Astrocyte of the spinal cord (primary cell): ENCODE measurements around the gene CCN2.

Source experiments
- DNase-seq: peaks from one replicate; pipeline ENCODE4 v3.0.0; 2011; ENCODE audit warnings: low read depth, low spot score
- H3K4me3 ChIP-seq: 2 replicates; pipeline ENCODE4 v1.5.1; 2011; ENCODE audit warnings: low read depth, mild to moderate bottlenecking, low read length, moderate library complexity
- in situ Hi-C: cut with HindIII; loops from 2 replicates; pipeline ENCODE4 v1.10.0; 2017; ENCODE audit warnings: low sequenced_read_pairs
- TF ChIP-seq, protein P1 (sequence below): IDR thresholded peaks from 2 replicates; pipeline ENCODE4 v1.5.1; 2012; ENCODE audit warnings: low read depth, mild to moderate bottlenecking, low read length, inconsistent platforms

CCN2 gene

DNA sequence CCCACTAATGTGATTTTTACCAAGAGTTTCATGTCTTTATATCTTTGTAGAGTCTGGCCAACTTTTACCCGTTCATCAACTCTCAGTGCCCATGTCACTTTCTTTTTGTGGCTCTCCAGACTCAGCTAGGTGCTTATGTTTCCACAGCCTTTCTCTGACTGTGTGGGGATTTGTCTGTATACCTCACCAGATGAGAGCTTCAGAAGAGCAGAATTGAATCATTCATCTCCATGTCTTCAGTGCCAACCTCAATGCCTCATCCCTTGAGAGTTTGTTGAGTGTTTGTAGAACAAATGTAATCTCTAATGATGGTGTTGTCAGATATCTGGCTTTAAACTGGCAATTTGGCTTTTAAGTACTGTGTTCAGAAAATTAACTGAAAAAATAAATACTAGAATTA is 16.8 kb upstream of the CCN2 start:
- TF ChIP-seq, protein P1, sequence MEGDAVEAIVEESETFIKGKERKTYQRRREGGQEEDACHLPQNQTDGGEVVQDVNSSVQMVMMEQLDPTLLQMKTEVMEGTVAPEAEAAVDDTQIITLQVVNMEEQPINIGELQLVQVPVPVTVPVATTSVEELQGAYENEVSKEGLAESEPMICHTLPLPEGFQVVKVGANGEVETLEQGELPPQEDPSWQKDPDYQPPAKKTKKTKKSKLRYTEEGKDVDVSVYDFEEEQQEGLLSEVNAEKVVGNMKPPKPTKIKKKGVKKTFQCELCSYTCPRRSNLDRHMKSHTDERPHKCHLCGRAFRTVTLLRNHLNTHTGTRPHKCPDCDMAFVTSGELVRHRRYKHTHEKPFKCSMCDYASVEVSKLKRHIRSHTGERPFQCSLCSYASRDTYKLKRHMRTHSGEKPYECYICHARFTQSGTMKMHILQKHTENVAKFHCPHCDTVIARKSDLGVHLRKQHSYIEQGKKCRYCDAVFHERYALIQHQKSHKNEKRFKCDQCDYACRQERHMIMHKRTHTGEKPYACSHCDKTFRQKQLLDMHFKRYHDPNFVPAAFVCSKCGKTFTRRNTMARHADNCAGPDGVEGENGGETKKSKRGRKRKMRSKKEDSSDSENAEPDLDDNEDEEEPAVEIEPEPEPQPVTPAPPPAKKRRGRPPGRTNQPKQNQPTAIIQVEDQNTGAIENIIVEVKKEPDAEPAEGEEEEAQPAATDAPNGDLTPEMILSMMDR: no peak
- DNase-seq: no peak
- H3K4me3 ChIP-seq: no peak overlapping the region
- in situ Hi-C loops: no loop called here

- peak; percentile 91 for DNase-seq
Observed at GRCh38 chr6:131966443-131966842, 15.3 kb upstream of the CCN2 start.

DNA sequence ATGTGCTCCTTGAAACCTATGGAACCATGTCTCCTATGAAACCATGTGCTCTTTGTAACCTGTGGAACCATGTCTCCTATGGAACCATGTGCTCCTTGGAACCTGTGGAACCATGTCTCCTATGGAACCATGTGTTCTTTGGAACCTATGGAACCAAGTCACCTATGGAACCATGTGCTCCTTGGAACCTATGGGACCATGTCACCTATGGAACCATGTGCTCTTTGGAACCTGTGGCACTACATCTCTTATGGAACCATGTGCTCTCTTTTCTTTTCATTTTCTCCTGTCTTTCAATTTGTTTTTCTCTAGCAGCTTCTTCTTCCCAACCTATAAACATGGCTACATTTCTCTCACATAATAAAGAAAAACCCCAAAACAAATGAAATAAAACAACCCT is 11.9 kb upstream of the CCN2 start:
- in situ Hi-C loops: no loop called here
- TF ChIP-seq, protein P1: no peak
- H3K4me3 ChIP-seq: no peak overlapping the region
- DNase-seq: no peak

More at GRCh38 chr6:131966443-131966842, 15.3 kb upstream of the CCN2 start:
- TF ChIP-seq, protein P1: no peak
- in situ Hi-C loops: no loop called here
- H3K4me3 ChIP-seq: no peak overlapping the region

DNA sequence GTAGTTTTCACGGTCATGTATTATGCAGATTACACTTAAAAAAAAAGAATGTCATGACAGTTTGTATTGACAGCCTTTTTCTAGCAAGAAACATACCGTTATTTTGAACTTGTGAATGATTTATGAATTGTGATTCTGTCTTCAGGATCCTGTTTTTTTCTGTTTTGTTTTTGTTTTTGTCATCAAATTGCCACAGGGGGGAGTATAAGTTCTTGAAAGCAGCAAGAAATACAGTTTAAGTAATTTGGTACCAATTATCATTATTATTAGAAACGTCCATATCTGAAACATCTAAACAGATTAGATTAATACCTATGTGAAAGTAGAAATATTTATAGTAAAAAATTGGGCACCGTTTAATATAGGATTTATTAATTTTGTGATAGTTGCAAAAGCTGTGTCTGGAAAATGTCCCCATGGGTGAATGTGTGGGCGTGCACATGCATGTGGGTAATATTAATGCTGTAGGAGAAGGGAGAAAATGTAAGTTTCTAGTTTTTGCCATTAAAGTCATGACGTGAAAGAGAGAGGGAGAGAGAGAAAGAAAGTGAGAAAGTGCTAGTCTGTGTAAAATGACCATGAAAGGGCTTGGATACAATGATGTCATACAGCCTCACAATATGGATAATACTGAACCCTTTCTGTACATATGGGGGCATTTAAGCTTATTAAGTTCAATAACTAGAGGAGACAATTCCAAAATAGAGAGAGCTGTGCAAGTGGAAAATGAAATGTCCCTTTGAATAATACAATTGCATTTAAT is 9.4 kb upstream of the CCN2 start:
- in situ Hi-C loops: no loop called here
- no peak for DNase-seq
- TF ChIP-seq, protein P1: no peak
- no peak overlapping the region for H3K4me3 ChIP-seq

DNA sequence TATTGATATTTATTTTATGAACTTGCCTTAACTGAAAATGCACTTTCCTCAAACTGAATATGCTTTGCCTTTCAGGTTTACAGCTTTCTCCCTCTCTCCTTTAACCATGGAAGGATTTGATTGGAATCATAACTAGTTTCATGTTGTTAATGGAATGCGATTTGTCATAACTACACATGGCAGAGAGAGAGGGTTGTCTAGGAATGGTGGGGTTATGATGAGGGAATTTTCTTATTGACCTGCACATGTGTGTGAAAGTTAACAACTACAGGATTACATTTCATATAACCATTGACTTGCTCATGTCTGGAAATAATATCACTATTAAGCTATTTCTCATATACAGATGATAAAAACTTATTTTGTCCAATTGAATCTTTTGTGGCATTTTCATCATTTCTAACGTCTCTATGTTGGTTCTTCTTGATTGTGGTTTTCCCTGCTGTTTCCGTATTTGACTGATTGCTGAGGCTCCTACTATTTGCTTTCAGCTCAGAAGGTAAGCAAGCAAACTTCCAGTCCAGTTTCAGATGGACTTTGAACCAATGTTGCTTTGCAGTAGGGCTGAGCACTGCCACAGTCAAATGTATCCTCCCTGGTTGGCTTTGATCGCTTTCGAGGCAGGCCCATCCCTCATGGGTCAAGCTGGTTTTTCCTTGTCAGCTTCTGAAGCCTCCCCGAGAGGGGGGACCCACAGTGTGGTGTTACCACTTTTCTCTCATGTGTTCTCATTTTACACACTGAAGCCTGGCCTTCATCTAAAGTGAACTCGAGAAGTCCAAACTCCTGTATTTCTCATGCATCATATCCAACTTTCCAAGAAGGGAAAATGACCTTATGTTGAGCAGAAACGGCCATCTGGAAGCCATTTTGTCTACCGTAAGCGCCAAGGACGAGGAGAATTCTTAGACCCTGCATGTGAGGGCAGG is 7.6 kb upstream of the CCN2 start:
- H3K4me3 ChIP-seq: no peak overlapping the region
- TF ChIP-seq, protein P1: no peak
- DNase-seq: no peak
- in situ Hi-C loops: no loop called here

- in situ Hi-C loops: no loop called here
- no peak for DNase-seq
- H3K4me3 ChIP-seq: no peak overlapping the region
- TF ChIP-seq, protein P1: no peak
Observed at GRCh38 chr6:131958095-131958494, 6.9 kb upstream of the CCN2 start.
